Activated CD8-positive, alpha-beta memory T cell treated with anti-CD3 and anti-CD28 coated beads, Interleukin-2, amount 50 U/mL, for 24 hours (primary cell): ENCODE results near the gene NCOR2.

ENCODE experiments used
- DNase-seq: peaks from one replicate; pipeline ENCODE4 v3.0.0-alpha.2; 2020; ENCODE audit errors: extremely low read depth

The NCOR2 gene

GRCh38 chr12:124543590-124544310 is 23.7 kb downstream of the NCOR2 start:
- no peak for DNase-seq

GRCh38 chr12:124543052-124543589 is 24.3 kb downstream of the NCOR2 start:
- DNase-seq: no peak

GRCh38 chr12:124542021-124542949 is 25.1 kb downstream of the NCOR2 start:
- DNase-seq: no peak

DNA sequence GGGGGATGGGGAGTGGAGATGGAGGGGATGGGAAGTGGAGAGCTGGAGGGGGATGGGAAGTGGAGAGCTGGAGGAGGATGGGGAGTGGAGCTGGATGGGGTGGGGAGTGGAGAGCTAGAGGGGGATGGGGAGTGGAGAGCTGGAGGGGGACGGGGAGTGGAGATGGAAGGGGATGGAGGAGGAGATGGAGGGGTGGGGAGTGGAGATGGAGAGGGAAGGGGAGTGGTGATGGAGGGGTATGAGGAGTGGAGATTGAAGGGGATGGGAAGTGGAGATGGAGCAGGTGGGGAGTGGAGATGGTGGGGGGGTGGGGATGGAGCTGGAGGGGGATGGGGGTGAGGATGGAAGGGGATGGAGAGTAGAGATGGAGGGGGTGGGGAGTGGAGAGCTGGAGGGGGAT is 26.1 kb downstream of the NCOR2 start:
- no peak for DNase-seq

GRCh38 chr12:124539084-124540041 is 28.0 kb downstream of the NCOR2 start:
- no peak for DNase-seq

- DNase-seq: no peak
Measured at GRCh38 chr12:124538194-124539082, 29.0 kb downstream of the NCOR2 start.

DNA sequence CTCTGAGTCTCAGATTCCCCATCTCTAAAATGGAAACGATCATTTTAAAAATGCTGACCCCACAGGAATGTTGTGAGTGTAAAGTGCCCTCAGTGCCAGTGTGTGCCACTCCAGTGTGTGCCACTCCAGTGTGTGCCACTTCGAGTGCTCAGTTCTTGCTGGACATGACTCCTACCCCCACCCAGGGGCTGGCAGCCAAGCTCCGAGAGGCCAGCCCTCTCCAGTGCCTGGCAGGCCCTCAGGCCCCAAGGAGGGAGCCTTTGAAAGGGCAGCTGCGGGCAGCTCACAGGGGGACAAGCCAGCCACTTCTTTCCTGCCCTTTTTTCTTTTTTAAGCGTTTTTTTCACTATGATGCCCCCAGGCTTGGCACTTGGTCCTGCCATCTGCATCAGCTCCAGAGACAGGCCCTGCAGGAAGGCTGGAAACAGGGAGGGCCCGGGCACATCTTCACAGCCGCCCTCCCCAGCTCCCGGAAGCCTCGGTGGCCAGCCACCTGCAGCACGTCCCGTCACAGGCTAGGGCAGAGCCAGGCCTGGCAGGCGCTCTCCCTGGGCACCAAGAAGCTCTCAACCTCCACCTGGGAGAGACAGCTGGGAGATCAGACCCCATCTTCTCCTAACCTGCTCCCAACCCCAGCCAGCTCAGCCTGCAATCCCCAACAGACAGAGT is 29.8 kb downstream of the NCOR2 start:
- no peak for DNase-seq

- DNase-seq: no peak
Measured at GRCh38 chr12:124536641-124537040, 30.8 kb downstream of the NCOR2 start.

GRCh38 chr12:124534776-124535740 is 32.4 kb downstream of the NCOR2 start:
- no peak for DNase-seq

- no peak for DNase-seq
Measured at GRCh38 chr12:124533456-124533855, 34.0 kb downstream of the NCOR2 start.

DNA sequence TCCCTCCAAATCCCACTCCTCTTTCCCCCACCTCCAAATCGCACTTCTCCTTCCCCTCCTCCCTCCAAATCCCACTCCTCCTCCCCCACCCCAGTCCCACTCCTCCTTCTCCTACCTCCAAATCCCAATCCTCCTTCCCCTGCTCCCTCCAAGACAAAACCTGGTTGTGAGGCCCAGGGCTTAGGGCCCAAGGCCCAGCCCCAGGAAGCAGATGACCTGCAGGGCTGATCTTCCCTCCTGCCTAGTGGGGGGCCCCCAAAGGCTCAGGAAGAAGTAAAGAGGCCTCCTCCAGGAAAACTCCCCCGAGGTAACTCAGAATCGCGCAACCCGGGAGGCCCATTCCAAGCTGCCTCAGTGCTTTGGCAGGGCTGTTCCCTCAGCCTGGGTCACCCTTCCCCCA is 34.4 kb downstream of the NCOR2 start:
- DNase-seq: no peak

DNA sequence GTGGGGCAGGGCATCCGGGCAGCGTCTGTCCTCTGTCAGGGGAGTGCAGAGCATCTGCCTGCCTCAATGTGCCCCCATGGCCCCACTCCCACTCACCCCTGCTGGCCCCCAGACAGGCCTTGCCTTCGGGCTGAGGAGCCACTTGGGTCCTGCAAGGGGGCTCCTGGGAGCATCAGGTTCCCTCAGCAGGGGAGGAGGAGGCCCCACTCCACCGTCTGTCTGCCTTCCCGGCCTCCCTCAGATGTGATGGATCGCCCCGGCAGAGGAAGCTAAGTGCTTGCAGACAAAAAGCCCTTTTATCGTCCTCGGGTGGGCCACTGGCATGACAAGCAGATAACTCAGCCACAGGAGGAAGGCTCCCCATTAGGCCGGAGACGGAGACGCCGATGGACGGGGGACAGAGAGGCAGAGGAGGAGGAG is 35.1 kb downstream of the NCOR2 start:
- DNase-seq: no peak

DNA sequence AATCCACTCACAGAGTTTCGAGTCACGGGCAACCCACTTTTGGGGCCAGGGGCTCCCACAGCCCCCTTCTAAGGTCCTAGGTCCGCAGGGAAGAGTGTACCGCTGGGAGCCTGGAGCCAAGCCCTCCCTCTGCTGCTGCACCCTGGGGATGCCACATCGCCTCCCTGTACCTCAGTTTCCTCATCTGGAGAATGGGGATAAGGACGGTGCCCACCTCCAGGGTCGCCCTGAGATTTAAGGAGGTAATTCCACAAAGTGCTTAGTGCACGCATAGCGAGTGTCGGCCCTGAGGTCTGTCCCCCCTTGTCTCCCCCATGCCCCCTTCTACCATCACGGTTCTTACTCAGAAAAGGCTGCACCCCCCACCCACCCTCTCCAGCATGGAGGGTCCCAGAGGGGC is 35.5 kb downstream of the NCOR2 start:
- DNase-seq: no peak

GRCh38 chr12:124531281-124531745 is 36.1 kb downstream of the NCOR2 start:
- DNase-seq: no peak

DNA sequence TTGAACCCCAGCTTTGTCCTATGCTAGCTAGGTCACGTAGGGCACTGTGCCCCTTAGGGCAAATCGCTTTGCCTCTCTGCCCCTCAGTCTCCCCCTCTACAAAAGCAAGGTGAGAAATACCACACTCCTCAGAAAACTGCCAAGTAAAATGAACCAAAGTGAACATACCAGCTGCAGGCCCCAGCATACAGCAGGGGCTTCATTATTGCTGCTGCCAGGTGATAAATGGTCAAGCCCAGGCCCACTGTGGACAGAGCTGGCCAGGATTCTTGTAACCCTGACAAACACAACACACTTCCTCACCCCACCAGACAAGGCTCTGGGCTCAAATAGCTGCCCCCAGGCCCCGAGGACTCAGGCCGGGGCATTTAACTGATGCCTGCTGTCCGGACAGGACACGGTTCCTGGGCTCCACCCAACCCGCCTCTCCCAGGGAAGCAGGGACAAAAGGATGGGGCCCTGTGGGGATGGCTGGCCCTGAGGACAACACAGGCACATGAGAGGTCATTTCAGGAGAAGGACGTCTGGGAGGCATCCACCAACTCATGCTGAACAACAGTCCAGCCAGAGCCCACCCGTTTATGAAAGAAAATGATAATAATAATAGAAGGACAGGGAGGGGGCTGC is 36.7 kb downstream of the NCOR2 start:
- no peak for DNase-seq

- no peak for DNase-seq
Measured at GRCh38 chr12:124529565-124530276, 37.7 kb downstream of the NCOR2 start.

DNA sequence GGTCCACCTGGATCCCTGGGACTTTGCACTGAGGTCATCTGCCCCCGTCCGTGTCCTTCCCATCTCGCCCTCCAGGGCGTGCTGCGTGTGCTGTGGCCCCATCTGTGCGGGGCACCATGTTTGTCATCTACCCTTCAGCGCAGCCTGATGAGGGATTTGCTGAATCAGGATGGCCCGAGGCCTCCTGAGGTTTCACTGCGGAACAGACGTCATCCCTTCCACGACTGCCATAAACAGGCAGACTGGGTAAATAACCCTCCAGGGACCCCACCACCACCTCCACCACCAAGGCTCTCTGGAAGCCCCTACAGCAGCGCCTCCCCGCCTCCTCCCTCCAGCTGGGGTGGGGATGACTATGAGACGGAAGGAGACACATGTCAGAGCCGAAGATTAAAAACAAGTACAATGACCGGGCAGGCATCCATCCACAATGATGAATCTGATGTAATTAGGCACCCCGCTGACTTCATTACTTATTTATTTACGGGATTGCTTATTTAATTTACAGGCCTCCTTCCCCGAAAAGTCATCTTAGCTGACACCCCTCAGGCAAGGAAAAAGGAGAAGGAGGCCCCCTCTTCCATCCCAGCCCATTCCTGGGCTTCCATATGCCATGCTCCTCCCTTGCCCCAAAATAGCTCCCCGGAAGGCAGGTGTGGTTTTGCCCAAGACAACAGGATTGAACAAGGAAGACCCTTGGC is 39.4 kb downstream of the NCOR2 start:
- DNase-seq: no peak
